Astrocyte of the cerebellum (primary cell): ENCODE results near the gene MTMR12.
"Not testable (repeated sequence)": the region's sequence is repeated elsewhere in the genome, so short reads cannot be mapped to it uniquely, and the experiment has no call there.

Experiments used
- DNase-seq: peaks from one replicate; pipeline ENCODE4 v3.0.0-alpha.2; 2011; ENCODE audit warnings: low read depth
- H3K4me3 ChIP-seq: 2 replicates; pipeline ENCODE4 v1.5.1; 2011; ENCODE audit warnings: mild to moderate bottlenecking, low read depth, low read length, moderate library complexity
- CTCF ChIP-seq: IDR thresholded peaks from 2 replicates; pipeline ENCODE4 v1.5.1; 2012; ENCODE audit warnings: low read length, low read depth, moderate library complexity, mild to moderate bottlenecking; ENCODE audit errors: missing control alignments
- in situ Hi-C: cut with HindIII; loops from 2 replicates; pipeline ENCODE4 v1.10.0; 2017; ENCODE audit warnings: low sequenced_read_pairs

The MTMR12 gene

DNA sequence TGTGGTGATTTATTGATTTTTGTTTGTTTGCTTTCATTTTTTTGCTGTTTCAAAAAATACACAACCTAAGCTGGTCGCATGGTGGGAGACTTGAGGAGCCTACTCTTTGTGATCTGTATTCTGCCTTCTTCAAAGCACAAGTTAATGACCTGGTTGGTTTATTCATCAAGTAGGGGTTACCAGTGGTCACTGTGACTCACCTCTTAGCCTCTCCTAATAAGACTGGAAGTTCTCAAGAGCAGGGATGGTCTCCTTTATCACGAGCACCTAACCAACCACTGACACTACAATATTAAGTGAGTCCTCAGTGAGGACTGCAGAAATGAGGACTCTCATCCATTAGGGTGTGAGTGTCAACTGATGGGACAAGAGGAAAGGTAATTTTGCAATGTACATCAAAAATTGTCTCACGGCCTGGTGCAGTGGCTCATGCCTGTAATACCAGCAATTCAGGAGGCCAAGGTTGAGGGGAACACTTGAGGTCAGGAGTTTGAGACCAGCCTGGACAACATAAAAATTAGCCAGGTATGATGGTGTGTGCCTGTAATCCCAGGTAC, 13.6 kb upstream of the MTMR12 start:
- TF ChIP-seq CTCF = no peak
- no peak overlapping the region for H3K4me3 ChIP-seq
- no peak for DNase-seq
- in situ Hi-C loops = no loop called here

GRCh38 chr5:32325616-32326015, 12.9 kb upstream of the MTMR12 start:
- no peak for DNase-seq
- in situ Hi-C loops = no loop called here
- TF ChIP-seq CTCF = no peak
- H3K4me3 ChIP-seq = no peak overlapping the region

DNA sequence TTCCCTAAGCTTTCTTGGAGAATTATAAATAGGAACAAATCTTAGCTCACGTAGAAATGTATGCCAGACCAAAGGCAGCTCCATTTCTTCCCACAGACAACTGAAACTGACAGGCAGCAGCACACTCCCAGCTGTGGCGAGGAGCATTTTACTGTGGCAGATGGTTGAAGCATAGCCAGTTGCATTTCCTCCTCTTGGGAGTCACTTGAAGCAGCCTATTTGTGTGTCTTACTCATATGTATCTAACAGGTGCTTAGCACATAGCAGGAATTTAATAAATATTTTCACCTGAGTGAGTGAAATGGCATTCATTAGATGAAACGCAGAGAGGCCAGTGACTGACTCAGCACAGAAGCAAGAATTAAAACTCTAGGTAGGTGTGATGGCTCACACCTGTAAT, 12.3 kb upstream of the MTMR12 start:
- DNase-seq = no peak
- TF ChIP-seq CTCF = no peak
- in situ Hi-C loops = no loop called here
- H3K4me3 ChIP-seq = no peak overlapping the region

GRCh38 chr5:32323741-32324140, 11.0 kb upstream of the MTMR12 start:
- H3K4me3 ChIP-seq = no peak overlapping the region
- in situ Hi-C loops = no loop called here
- no peak for TF ChIP-seq CTCF
- DNase-seq = no peak

- TF ChIP-seq CTCF = no peak
- H3K4me3 ChIP-seq = no peak overlapping the region
- in situ Hi-C loops = no loop called here
- no peak for DNase-seq
Measured at GRCh38 chr5:32322882-32323281, 10.1 kb upstream of the MTMR12 start.

DNA sequence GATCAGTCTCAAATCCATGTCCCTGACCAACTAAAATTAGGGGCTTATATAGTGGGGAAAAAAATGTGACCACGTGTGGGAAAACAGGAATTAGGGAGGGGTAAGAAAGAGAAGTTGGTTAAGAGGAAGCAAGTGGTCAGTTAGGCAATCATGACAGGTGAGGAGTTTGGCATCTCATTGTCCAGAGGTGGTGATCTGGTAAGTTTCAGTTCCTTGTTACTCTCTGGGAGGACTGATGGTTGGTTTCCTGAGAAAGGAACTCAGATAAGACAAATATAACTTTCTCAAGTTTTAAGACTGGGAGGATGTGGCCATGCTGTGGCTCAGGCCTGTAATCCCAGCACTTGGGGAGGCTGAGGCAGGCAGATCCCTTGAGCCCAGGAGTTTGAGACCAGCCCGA, 9.0 kb upstream of the MTMR12 start:
- H3K4me3 ChIP-seq, in situ Hi-C loops, DNase-seq: not testable (repeated sequence)

- no peak overlapping the region for H3K4me3 ChIP-seq
- TF ChIP-seq CTCF = no peak
- no peak for DNase-seq
- in situ Hi-C loops = no loop called here
Measured at GRCh38 chr5:32320576-32320975, 7.8 kb upstream of the MTMR12 start.
